HG02623 (cell line): ENCODE data around the gene TAOK3.
A peak's percentile ranks its signal among the peaks of the same experiment; 100 is the strongest.
"Not testable (repeated sequence)": the region's sequence is repeated elsewhere in the genome, so short reads cannot be mapped to it uniquely, and the experiment has no call there.

Experiments
- ATAC-seq: cut with Tn5 transposase; IDR thresholded peaks from one replicate; pipeline ENCODE4 v1.9.1; 2021; ENCODE audit warnings: moderate library complexity; ENCODE audit not compliant: unreplicated experiment

Gene TAOK3

GRCh38 chr12:118372541-118373495, at the start of gene TAOK3:
TSS of gene TAOK3 (minus strand) at chr12:118372907. CDS start at chr12:118255567, 117,340 bp downstream.
- peak; percentile 74 for ATAC-seq

- no peak for ATAC-seq
These were observed 48.0 kb upstream of the TAOK3 start for GRCh38 chr12:118420673-118421072.

DNA sequence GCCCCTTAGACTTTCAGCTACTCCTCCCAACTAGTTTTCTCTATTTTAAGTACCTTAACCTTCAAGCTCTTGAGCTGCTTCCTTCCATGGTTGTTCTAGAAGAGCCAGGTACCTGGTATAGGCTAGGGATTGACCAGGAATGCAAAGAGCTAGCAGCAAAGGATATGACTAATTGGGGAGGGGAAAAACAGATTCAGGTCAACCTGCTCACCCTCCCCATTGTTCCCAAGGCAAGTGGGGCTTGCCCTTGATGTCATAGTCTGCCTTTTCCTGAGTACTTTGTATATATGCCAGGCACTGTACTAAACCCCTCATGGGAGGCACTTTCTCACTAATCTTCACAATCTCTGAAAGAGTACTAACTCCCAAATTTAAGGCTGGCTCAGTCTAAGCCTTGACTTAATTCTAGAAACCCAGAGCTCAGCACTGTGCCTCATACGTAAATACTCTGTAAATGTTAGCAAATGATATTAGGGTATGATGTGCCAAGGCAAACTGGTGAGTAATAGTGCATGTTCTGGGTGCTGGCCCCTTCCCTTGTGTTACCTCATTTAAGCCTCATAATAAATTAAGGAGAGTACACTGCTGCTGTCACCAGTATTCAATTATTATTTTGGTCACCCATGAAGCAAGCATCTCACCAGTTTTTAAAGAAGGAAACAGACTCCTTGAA, 45.8 kb upstream of the TAOK3 start:
- ATAC-seq, result no peak

DNA sequence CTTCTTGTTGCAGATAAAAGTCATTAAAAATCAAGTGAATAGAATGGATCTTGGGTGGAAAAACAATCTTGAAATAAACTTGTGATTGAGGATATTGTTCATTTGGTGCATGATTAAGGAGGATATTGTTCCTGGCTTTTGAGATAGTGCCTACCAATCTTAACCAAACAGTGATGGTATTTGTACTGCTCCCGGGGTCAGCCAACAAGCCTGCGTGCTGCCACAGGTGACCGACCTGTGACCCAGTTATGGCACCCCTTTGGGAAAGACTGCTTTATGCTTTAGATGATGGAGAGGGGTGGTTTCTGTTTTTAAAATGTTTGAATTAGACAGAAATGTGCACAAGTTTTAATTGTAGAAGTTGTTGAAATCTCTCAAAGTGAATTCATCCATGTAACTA, 45.2 kb upstream of the TAOK3 start:
- no peak for ATAC-seq

DNA sequence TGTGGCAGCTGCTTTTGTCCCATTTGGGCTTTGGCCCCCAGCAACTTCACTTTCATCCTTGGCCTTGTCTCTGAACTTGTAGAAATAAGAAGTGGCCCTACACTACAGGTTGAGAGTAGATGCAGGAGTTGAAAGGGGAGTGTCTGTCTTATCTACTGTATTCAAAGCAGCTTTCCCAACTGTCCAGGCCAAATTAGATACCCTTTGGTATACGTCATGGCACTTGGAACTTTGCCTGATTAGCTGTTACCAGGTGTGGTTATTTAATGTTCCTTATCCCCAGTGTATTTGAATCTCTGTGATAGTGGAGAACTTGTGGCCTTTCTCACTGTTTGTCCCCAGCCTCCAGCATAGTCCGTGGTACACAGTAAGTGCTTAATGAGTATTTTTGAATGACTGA, 37.1 kb upstream of the TAOK3 start:
- no peak for ATAC-seq

DNA sequence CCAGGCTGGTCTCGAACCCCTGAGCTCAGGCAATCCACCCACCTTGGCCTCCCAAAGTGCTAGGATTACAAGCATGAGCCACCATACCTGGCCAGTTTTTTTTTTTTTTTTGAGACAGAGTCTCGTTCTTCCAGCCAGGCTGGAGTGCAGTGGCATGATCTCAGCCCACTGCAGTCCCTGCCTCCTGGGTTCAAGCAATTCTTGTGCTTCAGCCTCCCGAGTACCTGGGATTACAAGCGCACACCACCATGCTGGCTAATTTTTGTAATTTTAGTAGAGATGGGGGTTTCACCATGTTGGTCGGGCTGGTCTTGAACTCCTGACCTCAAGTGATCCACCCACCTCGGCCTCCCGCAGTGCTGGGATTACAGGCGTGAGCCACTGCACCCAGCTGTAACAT, 35.5 kb upstream of the TAOK3 start:
- not testable (repeated sequence) for ATAC-seq

- ATAC-seq, result no peak
These were observed 32.3 kb upstream of the TAOK3 start for GRCh38 chr12:118404876-118405521.

DNA sequence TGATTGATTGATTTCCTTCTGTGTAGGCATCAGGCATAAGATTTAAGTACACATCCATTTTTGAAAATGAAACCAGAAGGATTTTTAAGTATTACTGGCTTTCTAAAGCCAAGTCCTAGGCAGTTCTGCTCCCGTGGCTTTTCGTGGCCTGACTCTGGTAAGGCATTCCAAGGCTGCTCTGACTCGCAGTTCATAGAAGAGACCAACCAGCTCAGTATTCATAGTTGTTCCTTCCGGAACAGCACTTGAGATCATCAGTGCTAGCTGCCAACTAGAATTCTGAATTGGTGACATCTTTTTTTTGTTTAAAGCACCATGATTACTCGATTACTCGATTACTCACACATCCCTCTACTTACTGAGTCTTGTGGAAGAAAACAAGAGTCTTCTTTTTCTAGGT, 29.5 kb upstream of the TAOK3 start:
- no peak for ATAC-seq

GRCh38 chr12:118398940-118399339, 26.2 kb upstream of the TAOK3 start:
- no peak for ATAC-seq

GRCh38 chr12:118398524-118398923, 25.8 kb upstream of the TAOK3 start:
- ATAC-seq, result no peak

GRCh38 chr12:118397708-118398440, 25.2 kb upstream of the TAOK3 start:
- ATAC-seq, result no peak

GRCh38 chr12:118391836-118392235, 19.1 kb upstream of the TAOK3 start:
- ATAC-seq, result no peak

- ATAC-seq, result no peak
These were observed 18.7 kb upstream of the TAOK3 start for GRCh38 chr12:118391424-118391823.

- ATAC-seq, result no peak
These were observed 5.3 kb upstream of the TAOK3 start for GRCh38 chr12:118377884-118378470.

DNA sequence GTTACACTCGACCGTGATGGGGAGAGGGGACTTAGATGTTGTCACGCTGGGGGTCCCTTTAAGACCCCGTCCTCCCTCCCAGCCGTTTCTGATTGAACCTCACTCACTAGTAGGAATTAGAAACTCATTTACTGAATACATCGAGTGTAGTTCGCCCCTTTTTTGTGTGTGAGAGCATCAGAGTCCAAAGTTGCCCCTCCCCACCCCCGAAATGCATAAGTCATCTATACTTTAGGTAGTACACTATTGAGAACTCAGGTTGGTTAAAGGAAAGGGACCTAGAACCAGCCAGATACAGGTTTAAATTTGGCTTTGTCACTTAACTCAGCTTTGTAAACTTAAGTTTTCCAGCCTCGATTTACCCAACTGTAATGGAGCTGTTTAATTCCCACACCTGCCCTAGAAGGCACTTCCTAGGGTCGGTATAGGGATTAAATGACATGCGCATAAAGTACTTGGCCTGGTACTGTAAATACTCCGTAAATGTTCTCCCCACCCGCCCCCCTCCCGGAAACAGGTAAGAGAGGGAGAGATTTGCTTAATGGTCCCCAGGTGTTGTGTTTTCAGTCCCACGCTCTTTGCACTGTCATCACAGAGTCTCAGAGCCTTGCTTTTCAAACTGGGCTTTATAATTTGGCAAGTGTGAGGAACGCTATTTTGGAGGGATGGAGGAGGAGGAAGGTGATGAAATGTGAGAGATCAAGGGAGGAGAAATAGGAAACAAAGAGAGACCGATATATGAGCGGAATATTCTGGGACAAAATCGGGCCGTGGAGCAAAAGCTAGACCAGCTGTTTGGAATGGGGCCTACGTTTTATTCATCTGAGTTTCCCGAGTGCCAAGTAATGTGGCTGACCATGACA, 4.5 kb upstream of the TAOK3 start:
- no peak for ATAC-seq

DNA sequence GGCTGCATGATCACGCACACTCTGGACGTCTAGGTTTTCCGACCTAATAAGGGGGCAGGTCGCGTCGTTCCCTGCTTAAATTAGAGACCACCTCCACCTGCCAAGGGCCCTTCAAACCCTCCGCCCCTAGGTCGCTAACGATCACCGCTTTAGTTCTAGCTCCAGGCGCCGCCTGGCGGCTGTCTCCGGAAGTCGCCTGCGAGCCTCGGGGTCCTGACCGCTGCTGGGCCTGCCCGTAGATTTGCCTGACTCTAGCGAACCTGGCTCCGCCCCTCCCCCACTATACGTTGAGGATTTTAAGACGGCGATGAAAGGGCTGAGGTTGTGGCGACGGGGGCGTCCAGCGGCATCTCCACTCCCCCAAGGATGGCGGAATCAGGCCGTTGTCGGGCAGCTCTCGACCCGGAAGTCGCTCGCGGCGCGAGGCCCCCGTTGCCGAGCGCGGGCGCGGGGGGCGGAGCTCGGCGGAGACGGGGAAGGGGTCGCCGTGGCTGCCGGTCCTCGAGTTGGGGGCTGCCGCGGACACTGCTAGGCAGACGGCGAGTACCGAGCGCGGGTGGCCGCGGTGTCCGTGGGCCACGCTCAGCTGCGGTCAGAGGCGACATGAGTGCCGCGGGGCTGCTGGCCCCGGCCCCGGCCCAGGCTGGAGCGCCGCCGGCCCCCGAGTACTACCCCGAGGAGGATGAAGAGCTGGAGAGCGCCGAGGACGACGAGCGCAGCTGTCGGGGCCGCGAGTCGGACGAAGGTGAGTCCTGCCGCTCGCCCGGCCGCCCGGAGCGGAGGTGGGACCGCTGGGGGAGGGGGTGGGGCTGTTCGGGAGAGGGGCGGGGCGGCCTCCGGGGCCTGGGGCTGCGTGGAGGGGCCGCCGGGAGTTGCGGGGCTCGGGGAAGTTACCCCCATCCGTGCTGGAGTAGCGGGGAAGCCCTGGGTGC, 3.6 kb upstream of the TAOK3 start, which contains the start of gene SUDS3:
Gene SUDS3 (plus strand): TSS at position 467 of the 932 bp plus-strand sequence. CDS start 137 bp downstream, at position 604.
- no peak for ATAC-seq

- no peak for ATAC-seq
These were observed 2.6 kb upstream of the TAOK3 start for GRCh38 chr12:118375348-118375747.

DNA sequence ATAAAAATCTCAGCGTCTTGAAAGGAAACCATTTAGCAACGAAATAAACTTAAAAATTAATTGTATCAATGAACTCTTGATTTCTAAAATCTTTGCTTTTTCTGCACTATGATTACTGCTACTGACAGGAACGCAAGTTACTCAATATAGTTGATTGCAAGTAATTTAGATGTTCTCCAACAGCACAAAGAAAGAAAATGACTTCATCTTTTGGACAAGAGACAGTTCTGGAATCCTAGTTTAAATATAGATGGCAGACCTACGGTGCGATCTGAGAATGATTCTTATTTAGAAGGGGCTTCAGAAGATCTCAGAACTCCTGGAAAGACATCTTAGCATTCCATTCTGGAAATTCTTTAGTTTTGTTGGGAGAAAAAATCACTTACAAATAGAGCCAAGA, 2.2 kb upstream of the TAOK3 start:
- no peak for ATAC-seq
